Epidermal melanocyte (primary cell): ENCODE data around the gene NCOR2.

Experiments
- DNase-seq: peaks from one replicate; pipeline ENCODE4 v3.0.0; 2011; ENCODE audit warnings: low spot score; ENCODE audit not compliant: insufficient read length

Gene NCOR2

GRCh38 chr12:124566997-124567672 lies at the start of gene NCOR2:
TSS of gene NCOR2 (minus strand) at chr12:124567612. CDS start at chr12:124495251, 72,361 bp downstream.
- no peak for DNase-seq

GRCh38 chr12:124616394-124617221 lies 49.2 kb upstream of the NCOR2 start:
- no peak for DNase-seq

- no peak for DNase-seq
Measured at GRCh38 chr12:124614512-124615292, 47.3 kb upstream of the NCOR2 start.

- no peak for DNase-seq
Measured at GRCh38 chr12:124613151-124613585, 45.8 kb upstream of the NCOR2 start.

- no peak for DNase-seq
Measured at GRCh38 chr12:124612410-124612680, 44.9 kb upstream of the NCOR2 start.

GRCh38 chr12:124611559-124612409 lies 44.4 kb upstream of the NCOR2 start:
- no peak for DNase-seq

- no peak for DNase-seq
Measured at GRCh38 chr12:124610629-124611558, 43.5 kb upstream of the NCOR2 start.

- no peak for DNase-seq
Measured at GRCh38 chr12:124610021-124610612, 42.7 kb upstream of the NCOR2 start.

GRCh38 chr12:124609041-124609989 lies 41.9 kb upstream of the NCOR2 start:
- DNase-seq: no peak

- no peak for DNase-seq
Measured at GRCh38 chr12:124608450-124608870, 41.0 kb upstream of the NCOR2 start.

GRCh38 chr12:124607681-124608425 lies 40.4 kb upstream of the NCOR2 start:
- DNase-seq: no peak

GRCh38 chr12:124605883-124606774 lies 38.7 kb upstream of the NCOR2 start:
- DNase-seq: no peak

GRCh38 chr12:124605150-124605882 lies 37.9 kb upstream of the NCOR2 start:
- DNase-seq: no peak

GRCh38 chr12:124604264-124604680 lies 36.9 kb upstream of the NCOR2 start:
- no peak for DNase-seq

GRCh38 chr12:124603831-124604251 lies 36.4 kb upstream of the NCOR2 start:
- DNase-seq: no peak

GRCh38 chr12:124603100-124603541 lies 35.7 kb upstream of the NCOR2 start:
- DNase-seq: no peak
